GM18508 (cell line): Measurements from ENCODE around the gene SNTB2.

Source experiments
- ATAC-seq: cut with Tn5 transposase; IDR thresholded peaks from one replicate; pipeline ENCODE4 v1.9.1; 2021; ENCODE audit warnings: moderate number of reproducible peaks; ENCODE audit not compliant: insufficient read depth, unreplicated experiment

SNTB2 gene

GRCh38 chr16:69313469-69313868, 126.5 kb downstream of the SNTB2 start:
- no peak for ATAC-seq

DNA sequence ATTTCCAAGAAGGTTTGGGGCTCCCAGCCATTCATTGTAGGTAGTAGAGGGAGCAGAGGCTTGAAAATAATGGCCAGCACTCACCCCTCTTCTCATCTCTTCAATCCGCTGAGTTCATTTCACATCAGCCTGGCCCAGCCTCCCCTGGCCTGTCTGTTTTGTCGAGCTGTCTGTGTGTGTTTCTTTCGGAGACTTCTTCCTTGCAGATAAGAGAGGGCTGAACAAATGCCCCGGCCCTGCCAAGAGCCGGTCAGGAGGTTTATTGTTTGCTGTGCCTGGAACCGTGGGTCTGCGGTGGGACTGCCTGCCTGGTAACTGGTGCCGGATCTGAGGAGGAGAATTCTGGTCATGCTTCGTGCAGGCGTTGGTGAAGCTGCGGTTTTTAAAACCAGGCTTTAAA, 127.6 kb downstream of the SNTB2 start:
- ATAC-seq = no peak

DNA sequence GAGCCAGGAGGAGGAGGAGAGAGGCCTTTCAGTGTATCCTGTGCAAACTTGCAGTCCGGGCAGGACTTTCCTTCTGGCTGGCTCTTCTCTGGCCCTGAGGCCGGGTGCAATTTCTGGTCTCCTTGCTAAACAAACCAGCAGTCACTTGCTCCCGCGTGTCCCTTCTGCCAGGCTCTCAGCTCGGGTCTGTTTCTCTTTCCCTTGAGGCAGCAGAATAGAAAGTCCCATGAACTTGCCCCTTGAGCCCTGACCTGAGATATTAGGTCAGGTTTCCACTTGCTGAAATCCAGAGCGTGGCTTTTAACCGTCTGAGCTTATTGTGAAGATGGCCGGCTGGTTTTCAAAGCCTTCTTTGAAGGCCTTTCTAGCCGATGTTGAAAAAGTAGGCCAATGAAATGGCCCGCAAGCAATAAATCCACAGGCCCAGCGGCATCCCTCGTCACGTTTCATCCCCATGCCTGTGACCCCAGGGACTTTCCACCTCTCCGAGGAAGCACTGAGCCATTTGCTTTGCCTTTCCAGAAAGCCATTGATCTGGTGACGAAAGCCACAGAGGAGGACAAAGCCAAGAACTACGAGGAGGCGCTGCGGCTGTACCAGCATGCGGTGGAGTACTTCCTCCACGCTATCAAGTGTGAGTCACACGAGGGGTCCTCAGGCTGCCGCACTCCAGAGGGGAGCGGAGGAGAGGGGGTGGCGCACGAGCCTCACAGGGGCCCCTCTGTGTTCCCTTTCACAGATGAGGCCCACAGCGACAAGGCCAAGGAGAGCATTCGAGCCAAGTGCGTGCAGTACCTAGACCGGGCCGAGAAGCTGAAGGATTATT, 128.7 kb downstream of the SNTB2 start:
- no peak for ATAC-seq

GRCh38 chr16:69316595-69317034, 129.7 kb downstream of the SNTB2 start:
- ATAC-seq = no peak

DNA sequence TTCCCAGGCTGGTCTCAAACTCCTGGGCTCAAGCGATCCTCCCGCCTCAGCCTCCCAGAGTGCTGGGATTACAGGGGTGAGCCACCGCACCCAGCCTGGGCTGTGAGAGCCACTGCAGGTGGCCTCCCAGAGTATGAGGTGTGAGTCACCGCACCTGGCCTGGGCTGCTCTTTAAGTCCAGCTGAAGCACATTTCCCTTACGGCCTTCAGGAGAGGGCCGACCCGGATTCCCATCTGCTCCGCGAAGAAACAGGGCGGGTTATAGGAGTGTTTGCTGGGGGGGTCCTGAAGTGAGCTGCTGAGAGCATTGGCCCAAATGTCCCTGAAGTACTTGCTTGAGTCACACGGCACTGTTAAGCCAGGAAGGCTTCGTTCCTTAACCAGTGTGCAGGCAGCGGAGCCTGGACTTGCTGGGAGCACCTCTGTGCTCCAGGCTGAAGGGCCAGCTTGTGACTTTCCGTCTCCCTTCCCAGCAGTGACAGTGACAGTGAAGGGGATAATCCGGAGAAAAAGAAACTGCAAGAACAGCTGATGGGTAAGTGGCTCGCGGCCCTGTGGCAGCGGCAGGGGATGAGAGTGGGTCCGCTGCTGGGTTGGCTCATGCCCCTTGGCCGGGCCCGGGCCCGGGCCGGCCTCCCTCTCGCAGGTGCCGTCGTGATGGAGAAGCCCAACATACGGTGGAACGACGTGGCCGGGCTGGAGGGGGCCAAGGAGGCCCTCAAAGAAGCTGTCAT, 131.4 kb downstream of the SNTB2 start:
- ATAC-seq = no peak

GRCh38 chr16:69318911-69319289, 131.9 kb downstream of the SNTB2 start:
- ATAC-seq = no peak

DNA sequence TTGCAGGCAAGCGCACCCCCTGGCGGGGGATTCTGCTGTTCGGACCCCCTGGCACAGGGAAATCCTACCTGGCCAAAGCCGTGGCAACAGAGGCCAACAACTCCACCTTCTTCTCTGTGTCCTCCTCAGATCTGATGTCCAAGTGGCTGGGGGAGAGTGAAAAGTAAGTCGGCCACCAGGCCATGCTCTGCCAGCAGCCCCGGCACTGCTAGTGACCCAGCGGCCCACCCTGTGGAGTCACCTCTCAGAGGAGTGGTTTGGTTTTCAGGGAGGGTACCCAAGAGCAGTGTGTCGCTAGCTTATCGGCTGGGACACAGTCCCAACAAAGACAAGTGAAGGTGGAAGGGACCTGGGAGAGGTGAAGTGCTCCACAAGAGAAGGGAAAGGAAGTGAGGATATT, 132.4 kb downstream of the SNTB2 start:
- no peak for ATAC-seq

DNA sequence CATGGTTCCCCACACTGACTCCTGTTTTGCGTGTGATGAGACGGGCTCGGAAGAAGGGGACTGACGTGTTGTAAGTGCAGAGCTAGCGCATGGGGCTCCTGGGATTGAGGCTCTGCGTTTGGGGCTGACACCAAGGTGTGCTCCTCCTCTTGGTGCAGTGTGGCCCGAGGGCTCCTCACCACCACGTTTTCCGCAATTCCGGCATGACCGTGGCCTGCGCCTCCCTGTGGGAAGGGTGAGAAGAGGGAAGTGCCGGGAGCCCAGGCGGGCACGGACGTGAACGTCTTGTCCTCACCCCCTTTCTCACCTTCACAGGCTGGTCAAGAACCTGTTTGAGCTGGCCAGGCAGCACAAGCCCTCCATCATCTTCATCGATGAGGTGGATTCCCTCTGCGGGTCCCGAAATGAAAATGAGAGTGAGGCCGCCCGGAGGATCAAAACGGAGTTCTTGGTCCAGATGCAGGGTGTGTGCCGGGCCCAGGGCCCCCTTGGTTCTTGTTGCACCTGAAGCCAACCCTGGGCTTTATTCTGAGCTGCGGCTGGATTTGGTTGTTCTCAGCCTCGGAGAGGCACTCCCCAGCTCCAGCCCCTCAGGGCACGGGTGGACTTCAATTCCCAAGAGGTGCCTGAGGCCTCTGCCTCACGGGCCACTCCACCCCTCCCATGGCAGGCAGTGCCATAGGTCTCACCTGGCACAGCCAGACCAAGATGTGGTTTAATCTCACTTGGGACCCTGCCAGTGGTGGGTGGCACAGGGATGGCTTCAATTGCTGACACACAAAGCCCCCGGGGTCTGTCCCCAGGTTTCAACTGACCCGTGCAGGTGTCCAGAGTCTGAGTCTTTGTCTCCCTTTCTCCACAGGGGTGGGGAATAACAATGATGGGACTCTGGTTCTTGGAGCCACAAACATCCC, 133.1 kb downstream of the SNTB2 start:
- no peak for ATAC-seq

DNA sequence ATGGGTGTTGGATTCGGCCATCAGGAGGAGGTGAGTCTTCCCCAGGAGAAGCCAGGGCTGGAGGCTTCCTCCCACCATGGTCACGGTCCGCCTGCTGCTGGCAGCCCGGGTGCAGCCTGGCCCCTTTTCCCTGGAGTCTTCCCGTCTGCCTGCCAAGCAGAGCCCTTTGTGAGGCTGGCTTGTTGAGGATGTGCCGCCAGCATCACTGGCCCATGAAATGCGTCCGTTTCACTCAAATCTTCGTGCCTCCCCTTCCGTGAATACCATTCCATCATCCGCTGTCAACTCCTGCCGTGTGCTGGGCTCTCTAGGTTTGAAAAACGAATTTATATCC, 133.7 kb downstream of the SNTB2 start:
- ATAC-seq = no peak

DNA sequence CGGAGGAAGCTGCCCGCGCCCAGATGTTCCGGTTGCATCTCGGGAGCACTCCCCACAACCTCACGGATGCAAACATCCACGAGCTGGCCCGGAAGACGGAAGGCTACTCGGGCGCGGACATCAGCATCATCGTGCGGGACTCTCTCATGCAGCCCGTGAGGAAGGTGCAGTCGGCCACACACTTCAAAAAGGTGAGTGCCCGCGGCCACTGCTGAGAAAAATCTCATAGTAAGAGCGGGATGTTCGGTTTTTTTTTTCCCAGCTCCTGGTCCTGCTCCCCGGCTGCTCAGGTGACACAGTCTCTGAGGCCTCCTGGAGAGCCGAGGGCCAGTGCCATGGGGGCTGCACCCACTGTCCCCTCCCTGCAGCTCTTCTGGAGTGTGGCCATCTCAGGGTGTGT, 134.1 kb downstream of the SNTB2 start:
- no peak for ATAC-seq

DNA sequence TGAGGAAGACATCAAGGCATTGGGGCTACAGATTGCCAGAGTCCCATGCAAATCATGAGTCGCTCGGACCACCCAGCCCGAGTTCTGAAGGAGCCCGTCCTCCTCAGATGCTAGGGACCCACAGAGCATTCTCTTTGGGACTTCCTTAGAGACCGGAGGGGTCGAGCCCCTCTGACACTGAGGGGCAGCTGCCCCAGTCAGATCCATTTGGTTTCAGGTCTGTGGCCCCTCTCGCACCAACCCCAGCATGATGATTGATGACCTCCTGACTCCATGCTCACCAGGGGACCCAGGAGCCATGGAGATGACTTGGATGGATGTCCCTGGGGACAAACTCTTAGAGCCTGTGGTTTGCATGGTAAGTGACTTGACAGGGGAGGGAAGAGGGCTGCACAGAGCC, 135.4 kb downstream of the SNTB2 start:
- no peak for ATAC-seq

DNA sequence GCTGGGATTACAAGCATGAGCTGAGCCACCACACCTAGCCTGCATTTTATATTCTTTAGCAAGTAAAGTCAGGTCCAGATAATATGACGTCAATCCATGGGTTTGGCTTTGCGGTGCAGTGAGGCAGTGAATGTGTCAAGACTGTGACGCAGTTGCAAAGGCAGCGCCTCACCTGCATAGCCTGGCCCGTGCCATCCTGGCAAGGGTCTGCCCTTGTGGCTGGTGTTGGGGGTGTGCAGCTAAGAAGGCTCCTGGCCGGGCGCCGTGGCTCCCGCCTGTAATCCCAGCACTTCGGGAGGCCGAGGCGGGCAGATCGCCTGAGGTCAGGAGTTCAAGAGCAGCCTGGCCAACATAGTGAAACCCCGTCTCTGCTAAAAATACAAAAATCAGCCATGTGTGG, 136.5 kb downstream of the SNTB2 start:
- no peak for ATAC-seq

DNA sequence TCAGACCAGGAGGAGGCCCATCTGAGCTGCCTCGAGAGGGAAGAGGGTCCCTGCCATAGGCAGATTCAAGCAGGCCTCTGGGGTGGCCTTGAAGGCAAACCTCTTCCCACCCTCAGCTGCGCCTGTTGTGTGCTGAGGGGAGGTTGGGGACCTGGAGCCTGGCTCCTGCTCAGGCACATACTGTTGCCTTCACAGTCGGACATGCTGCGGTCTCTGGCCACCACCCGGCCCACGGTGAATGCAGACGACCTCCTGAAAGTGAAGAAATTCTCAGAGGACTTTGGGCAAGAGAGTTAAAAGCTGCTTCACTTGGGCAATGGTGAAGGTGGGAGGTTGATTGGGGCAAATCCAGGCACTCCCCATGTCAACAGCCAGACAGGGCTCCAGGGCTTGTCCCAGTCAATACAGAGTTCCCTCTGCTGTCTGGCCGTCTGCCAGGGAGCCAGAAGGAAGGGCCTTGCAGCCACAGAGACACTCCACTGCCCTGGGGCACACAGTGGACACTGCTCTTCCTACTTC, 137.1 kb downstream of the SNTB2 start:
- no peak for ATAC-seq

- no peak for ATAC-seq
Measured at GRCh38 chr16:69324585-69325253, 137.8 kb downstream of the SNTB2 start.

DNA sequence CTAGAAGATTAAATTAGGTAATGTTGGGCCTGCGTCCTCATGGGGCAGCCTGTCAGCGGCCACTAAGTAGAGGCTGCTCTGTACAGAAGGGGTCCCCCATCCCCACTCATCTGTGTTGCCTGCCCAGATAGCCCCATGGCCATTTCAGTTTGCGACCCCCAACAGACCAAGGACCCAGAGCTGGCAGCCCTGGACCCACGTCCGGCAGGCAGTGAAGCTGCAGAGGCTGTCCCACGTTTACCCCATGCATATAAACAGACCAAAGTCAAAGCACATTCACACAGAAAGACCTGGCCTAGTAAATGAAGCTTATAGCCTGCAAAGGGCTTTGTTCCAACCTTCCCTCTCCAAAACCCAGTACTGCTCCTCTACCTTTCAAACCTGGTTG, 138.8 kb downstream of the SNTB2 start:
- ATAC-seq = no peak

- no peak for ATAC-seq
Measured at GRCh38 chr16:69326172-69326873, 139.4 kb downstream of the SNTB2 start.

DNA sequence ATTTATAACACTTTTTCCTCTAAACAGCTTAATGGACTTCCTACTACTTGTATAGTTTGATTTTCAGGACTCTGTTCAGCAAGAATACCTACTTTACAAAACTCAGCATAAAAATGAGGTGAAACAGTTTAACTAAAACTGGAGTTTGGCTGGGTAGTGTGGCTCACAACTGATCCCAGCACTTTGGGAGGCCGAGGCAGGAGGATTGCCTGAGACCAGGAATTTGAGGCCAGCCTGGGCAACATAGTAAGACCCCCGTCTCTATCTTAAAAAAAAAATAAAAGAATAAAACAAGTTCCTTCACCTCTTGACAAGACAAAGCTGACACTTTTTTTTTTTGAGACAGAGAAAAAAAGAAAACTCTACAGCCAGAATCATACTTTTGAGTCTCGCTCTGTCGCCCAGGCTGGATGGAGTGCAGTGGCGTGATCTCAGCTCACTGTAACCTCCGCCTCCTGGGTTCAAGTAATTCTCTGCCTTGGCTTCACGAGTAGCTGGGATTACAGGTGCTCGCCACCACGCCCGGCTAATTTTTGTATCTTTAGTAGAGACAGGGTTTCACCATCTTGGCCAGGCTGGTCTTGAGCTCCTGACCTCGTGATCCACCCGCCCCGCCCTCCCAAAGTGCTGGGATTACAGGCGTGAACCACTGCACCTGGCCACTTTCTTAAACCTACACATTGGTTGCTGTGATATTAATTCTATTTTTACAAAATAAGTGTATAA, 140.8 kb downstream of the SNTB2 start:
- ATAC-seq = no peak

DNA sequence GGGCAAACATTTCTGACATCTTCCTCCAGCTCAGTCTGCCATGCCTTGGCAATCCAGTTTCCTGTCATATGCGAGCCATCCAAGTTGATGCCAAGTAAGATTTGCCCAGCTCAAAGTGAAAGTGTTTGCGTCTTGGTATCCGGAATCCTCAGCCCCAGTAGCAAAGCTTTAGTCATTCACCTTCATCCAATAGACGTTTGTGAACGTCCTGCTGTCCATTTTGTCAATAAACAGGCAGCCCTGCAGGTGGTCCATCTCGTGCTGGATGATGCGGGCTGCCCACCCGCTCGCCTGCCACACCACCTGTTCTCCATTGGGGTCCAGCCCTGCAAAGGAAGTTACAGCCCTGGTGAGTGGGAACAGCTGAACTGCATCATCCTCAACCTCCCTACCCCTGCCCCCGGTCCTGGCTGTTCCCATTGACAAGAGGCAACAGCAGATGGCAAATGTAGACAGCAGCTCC, 141.9 kb downstream of the SNTB2 start:
- ATAC-seq = no peak
